Left ventricle myocardium inferior (tissue), 1 donor: Measurements from ENCODE around the gene SLC24A3. TPM values are rescaled to one million over a fixed set of nuclear protein-coding genes. Genes with fewer than 3 reads are reported as not detected.

Experiments used
- DNase-seq: peaks from one replicate; pipeline ENCODE4 v3.0.0-alpha.2; 2020
- H3K27ac ChIP-seq: fragments of 200-600 bp; replicated peaks from 2 replicates; pipeline ENCODE4 v1.8.0; 2021
- H3K27me3 ChIP-seq: fragments of 200-600 bp; 2 replicates; pipeline ENCODE4 v1.8.0; 2021; ENCODE audit warnings: low read depth
- H3K36me3 ChIP-seq: fragments of 200-600 bp; 2 replicates; pipeline ENCODE4 v1.8.0; 2021
- H3K4me1 ChIP-seq: fragments of 200-600 bp; 2 replicates; pipeline ENCODE4 v1.8.0; 2021
- H3K4me3 ChIP-seq: fragments of 200-600 bp; 2 replicates; pipeline ENCODE4 v1.8.0; 2021; ENCODE audit warnings: mild to moderate bottlenecking, moderate library complexity
- H3K9me3 ChIP-seq: fragments of 200-600 bp; replicated peaks from 2 replicates; pipeline ENCODE4 v1.8.0; 2021
- intact Hi-C: fragments of 100-400 bp; cut with micrococcal nuclease; formaldehyde crosslinking; loops from one replicate; pipeline ENCODE4 v1.11.0; 2022
- total RNA-seq: library from RNA; stranded (reverse); fragmentation: NEBNext Ultra II Directional; extraction: Animal tissue kit (Norgen Biotek cat#: 25700); gene quantifications from one replicate; pipeline ENCODE4 v1.2.1, GENCODE V29; 2021
- TF ChIP-seq, protein P1 (sequence below): fragments of 200-600 bp; IDR thresholded peaks from 2 replicates; pipeline ENCODE4 v1.8.0; 2021; ENCODE audit warnings: antibody characterized with exemption, mild to moderate bottlenecking, borderline replicate concordance
- donor health status: DM: no; HTN: yes; CAD: no; lungs with severe emphysema.

SLC24A3 gene
- total RNA-seq, 1 donor from 2014 or later, result 1.3 TPM

GRCh38 chr20:19679900-19680495, 467.6 kb downstream of the SLC24A3 start:
- no peak overlapping the region for H3K4me3 ChIP-seq
- no peaks in the 10 kb centered on the region for H3K9me3 ChIP-seq
- no peak overlapping the region for H3K27ac ChIP-seq
- no peaks in the 10 kb centered on the region for H3K4me1 ChIP-seq
- TF ChIP-seq, protein P1, sequence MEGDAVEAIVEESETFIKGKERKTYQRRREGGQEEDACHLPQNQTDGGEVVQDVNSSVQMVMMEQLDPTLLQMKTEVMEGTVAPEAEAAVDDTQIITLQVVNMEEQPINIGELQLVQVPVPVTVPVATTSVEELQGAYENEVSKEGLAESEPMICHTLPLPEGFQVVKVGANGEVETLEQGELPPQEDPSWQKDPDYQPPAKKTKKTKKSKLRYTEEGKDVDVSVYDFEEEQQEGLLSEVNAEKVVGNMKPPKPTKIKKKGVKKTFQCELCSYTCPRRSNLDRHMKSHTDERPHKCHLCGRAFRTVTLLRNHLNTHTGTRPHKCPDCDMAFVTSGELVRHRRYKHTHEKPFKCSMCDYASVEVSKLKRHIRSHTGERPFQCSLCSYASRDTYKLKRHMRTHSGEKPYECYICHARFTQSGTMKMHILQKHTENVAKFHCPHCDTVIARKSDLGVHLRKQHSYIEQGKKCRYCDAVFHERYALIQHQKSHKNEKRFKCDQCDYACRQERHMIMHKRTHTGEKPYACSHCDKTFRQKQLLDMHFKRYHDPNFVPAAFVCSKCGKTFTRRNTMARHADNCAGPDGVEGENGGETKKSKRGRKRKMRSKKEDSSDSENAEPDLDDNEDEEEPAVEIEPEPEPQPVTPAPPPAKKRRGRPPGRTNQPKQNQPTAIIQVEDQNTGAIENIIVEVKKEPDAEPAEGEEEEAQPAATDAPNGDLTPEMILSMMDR, result no peak
- H3K27me3 ChIP-seq, result peaks cover 10% of the 10 kb centered on the region
- intact Hi-C loops, result no loop called here
- no peaks in the 10 kb centered on the region for H3K36me3 ChIP-seq
- DNase-seq, result no peak

DNA sequence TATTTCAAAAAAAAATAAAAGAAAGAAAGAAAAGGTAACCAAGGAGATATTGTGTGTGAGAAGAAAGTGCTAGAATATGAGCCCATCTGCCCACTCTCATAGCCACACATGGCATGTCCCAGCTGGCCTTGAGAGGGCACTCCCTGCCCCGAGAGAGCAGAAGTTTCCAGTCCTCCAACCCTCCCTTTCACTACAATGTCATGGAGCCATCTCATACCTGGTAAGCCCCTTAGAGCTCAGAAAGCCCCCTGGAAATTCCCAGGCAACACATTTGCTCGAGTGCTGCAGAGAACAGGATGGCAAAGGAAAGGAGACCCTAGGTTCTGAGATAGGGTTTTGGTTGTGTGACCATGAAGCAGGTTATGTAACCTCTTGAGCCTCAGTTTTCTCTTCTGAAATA, 469.8 kb downstream of the SLC24A3 start:
- DNase-seq, result no peak
- intact Hi-C loops, result no loop called here

DNA sequence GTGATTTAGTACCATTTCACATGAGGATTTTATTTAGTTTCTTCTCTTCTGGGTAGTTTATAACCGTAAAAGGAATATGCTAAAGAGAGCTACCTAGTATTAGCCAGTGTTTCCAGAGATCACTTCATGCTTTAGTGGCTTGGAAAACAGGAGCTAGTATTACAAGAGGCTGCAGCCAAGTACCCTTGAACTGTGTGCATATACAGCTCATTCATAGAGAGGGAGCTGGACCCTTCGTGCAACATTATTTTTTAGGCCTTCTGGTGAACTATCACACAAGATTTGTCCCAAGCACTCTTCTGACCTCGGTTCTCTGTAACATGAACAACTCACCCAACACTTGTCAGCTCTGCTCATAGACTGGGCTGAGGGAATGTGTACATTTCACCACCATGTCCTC, 470.7 kb downstream of the SLC24A3 start:
- Histone ChIP-seq H3K9me3 (no peaks in the 10 kb centered on the region), H3K4me3 (no peak overlapping the region), H3K36me3 (no peaks in the 10 kb centered on the region), H3K4me1 (peaks cover 3% of the 10 kb centered on the region), H3K27ac (no peak overlapping the region), H3K27me3 (no peaks in the 10 kb centered on the region)
- TF ChIP-seq, protein P1, result no peak
- intact Hi-C loops, result no loop called here
- no peak for DNase-seq

More for the DNA sequence above, 469.8 kb downstream of the SLC24A3 start:
- Histone ChIP-seq H3K4me1 (no peaks in the 10 kb centered on the region), H3K27me3 (no peaks in the 10 kb centered on the region), H3K36me3 (no peaks in the 10 kb centered on the region), H3K27ac (no peak overlapping the region), H3K4me3 (no peak overlapping the region), H3K9me3 (no peaks in the 10 kb centered on the region)
- TF ChIP-seq, protein P1, result no peak

DNA sequence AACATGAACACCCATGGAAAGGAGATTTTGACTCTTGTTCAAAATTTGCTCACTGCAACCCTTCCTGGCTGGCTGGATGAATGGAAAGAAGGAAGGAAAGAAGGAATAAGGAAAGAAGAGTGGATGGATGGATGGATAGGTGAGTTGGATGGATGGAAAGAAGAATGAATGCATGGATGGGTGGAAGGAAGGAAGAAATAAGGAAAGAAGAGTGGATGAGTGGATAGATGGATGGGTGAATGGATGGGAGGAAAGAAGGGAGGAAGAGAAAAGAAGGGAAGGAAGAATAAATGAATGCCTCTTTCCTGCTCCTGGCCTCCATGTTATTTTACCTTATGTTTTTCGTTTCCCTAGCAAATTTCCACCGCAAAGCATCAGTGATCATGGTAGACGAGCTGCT, 471.4 kb downstream of the SLC24A3 start:
- no peak for DNase-seq
- H3K36me3 ChIP-seq, result no peaks in the 10 kb centered on the region
- TF ChIP-seq, protein P1, result no peak
- H3K9me3 ChIP-seq, result no peaks in the 10 kb centered on the region
- no peak overlapping the region for H3K4me3 ChIP-seq
- H3K27ac ChIP-seq, result no peak overlapping the region
- H3K27me3 ChIP-seq, result no peaks in the 10 kb centered on the region
- H3K4me1 ChIP-seq, result peaks cover 9% of the 10 kb centered on the region
- intact Hi-C loops, result no loop called here

GRCh38 chr20:19688031-19688806, 475.8 kb downstream of the SLC24A3 start:
- Histone ChIP-seq H3K27me3 (no peaks in the 10 kb centered on the region), H3K27ac (peak overlapping the region; percentile 6), H3K9me3 (no peaks in the 10 kb centered on the region), H3K4me1 (peaks cover 34% of the 10 kb centered on the region), H3K4me3 (no peak overlapping the region), H3K36me3 (no peaks in the 10 kb centered on the region)
- TF ChIP-seq, protein P1, result peak; percentile 80
- DNase-seq, result peak; percentile 80
- intact Hi-C loops, result no loop called here
